GM19351 (cell line): ENCODE results near the gene GCN1.
"Not testable (repeated sequence)": the region's sequence is repeated elsewhere in the genome, so short reads cannot be mapped to it uniquely, and the experiment has no call there.

ENCODE experiments used
- ATAC-seq: cut with Tn5 transposase; IDR thresholded peaks from one replicate; pipeline ENCODE4 v1.9.1; 2021; ENCODE audit warnings: mild to moderate bottlenecking, moderate library complexity; ENCODE audit not compliant: unreplicated experiment

GCN1 gene

GRCh38 chr12:120214626-120215356 lies 20.3 kb upstream of the GCN1 start:
- ATAC-seq: no peak

GRCh38 chr12:120213758-120214157 lies 19.2 kb upstream of the GCN1 start:
- no peak for ATAC-seq

- not testable (repeated sequence) for ATAC-seq
Observed at GRCh38 chr12:120213182-120213581, 18.7 kb upstream of the GCN1 start.

- no peak for ATAC-seq
Observed at GRCh38 chr12:120212301-120212700, 17.8 kb upstream of the GCN1 start.

- no peak for ATAC-seq
Observed at GRCh38 chr12:120211904-120212283, 17.4 kb upstream of the GCN1 start.

GRCh38 chr12:120211243-120211903 lies 16.9 kb upstream of the GCN1 start:
- ATAC-seq: no peak

- ATAC-seq: no peak
Observed at GRCh38 chr12:120209851-120210250, 15.3 kb upstream of the GCN1 start.

GRCh38 chr12:120207227-120207626 lies 12.7 kb upstream of the GCN1 start:
- no peak for ATAC-seq

GRCh38 chr12:120206781-120207180 lies 12.3 kb upstream of the GCN1 start:
- ATAC-seq: not testable (repeated sequence)

- no peak for ATAC-seq
Observed at GRCh38 chr12:120206228-120206627, 11.7 kb upstream of the GCN1 start.

GRCh38 chr12:120204171-120204570 lies 9.7 kb upstream of the GCN1 start:
- ATAC-seq: no peak

- no peak for ATAC-seq
Observed at GRCh38 chr12:120200364-120200800, 5.9 kb upstream of the GCN1 start.

- ATAC-seq: no peak
Observed at GRCh38 chr12:120199595-120200306, 5.2 kb upstream of the GCN1 start.

- no peak for ATAC-seq
Observed at GRCh38 chr12:120199025-120199424, 4.5 kb upstream of the GCN1 start.

GRCh38 chr12:120197542-120197887 lies 3.0 kb upstream of the GCN1 start:
- no peak for ATAC-seq

- not testable (repeated sequence) for ATAC-seq
Observed at GRCh38 chr12:120196817-120197541, 2.5 kb upstream of the GCN1 start.

- no peak for ATAC-seq
Observed at GRCh38 chr12:120196363-120196762, 1.8 kb upstream of the GCN1 start.

GRCh38 chr12:120194226-120194533 lies 335 bp downstream of the GCN1 start:
- peak; percentile 30 for ATAC-seq

- not testable (repeated sequence) for ATAC-seq
Observed at GRCh38 chr12:120193286-120193685, 1.2 kb downstream of the GCN1 start.

- no peak for ATAC-seq
Observed at GRCh38 chr12:120190985-120191480, 3.5 kb downstream of the GCN1 start.

GRCh38 chr12:120190386-120190785 lies 4.1 kb downstream of the GCN1 start:
- ATAC-seq: no peak
